ENCODE results near the gene MARK3.

GRCh38 chr14:103519043-103519836 lies 134.0 kb downstream of the MARK3 start:
- TF ChIP-seq POLR2A (IDR thresholded peaks at IDR 0.05; ENCODE audit: borderline replicate concordance, extremely low read depth, insufficient read depth, insufficient read length) (no peak), EZH2 (IDR thresholded peaks at IDR 0.05) (no peak)
- TF ChIP-seq, protein P1, sequence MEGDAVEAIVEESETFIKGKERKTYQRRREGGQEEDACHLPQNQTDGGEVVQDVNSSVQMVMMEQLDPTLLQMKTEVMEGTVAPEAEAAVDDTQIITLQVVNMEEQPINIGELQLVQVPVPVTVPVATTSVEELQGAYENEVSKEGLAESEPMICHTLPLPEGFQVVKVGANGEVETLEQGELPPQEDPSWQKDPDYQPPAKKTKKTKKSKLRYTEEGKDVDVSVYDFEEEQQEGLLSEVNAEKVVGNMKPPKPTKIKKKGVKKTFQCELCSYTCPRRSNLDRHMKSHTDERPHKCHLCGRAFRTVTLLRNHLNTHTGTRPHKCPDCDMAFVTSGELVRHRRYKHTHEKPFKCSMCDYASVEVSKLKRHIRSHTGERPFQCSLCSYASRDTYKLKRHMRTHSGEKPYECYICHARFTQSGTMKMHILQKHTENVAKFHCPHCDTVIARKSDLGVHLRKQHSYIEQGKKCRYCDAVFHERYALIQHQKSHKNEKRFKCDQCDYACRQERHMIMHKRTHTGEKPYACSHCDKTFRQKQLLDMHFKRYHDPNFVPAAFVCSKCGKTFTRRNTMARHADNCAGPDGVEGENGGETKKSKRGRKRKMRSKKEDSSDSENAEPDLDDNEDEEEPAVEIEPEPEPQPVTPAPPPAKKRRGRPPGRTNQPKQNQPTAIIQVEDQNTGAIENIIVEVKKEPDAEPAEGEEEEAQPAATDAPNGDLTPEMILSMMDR (IDR thresholded peaks at IDR 0.05 in 2 of 3, conservative IDR thresholded peaks at IDR 0.05 in 1 of 3; ENCODE audit: borderline replicate concordance in 1 of 3, insufficient read depth in 1 of 3, low read depth in 2 of 3, low read length in 2 of 3) = no peak
